ENCODE measurements around the gene HOXC4. TPM values are rescaled to one million over a fixed set of nuclear protein-coding genes. Genes with fewer than 3 reads are reported as not detected.

HOXC4 gene
- total RNA-seq, 2 donors from 2014 or later, result not detected

DNA sequence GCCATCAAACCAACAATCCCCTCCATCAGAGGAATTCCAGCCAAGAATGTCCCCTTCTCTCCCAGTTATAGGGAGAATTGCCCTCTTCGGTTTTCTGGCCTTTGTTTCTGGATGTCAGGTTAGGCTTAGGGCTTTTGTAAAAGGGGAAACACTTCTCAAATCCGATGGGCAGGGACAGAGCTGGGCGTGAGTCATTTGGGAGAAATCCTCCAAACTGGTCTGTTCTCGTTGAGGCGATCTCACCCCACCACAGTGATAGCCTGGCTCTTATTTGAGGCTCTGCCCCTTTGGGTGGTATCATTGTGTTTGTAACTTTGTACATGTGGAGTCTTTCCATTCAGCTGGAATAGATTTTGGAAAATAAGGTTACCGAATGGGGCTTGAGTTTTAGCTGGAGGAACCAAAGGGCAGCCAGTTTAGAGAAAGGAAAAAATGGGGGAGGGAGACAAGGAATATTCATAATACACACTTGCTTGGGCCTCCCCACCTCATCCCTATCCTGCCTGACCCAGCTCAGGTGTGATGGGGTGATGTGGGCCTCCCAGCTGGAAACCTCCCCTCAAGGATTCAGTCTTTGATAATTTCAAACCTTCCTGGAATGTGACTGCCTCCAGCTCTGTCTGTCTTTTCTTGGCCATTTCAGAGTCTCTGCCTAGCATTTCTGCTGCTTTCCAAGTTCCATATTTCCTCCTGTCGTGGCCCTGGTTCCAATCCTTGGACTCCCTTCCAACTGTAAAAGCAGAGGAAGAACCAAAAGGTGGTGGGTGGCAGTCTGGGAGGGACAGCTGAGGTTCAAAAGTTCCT is 7.5 kb downstream of the HOXC4 start:
- peaks cover 36% of the 10 kb centered on the region for H3K27me3 ChIP-seq
- H3K9ac ChIP-seq (ENCODE audit: low read depth in 2 of 2, low read length in 2 of 2), result no peak overlapping the region

DNA sequence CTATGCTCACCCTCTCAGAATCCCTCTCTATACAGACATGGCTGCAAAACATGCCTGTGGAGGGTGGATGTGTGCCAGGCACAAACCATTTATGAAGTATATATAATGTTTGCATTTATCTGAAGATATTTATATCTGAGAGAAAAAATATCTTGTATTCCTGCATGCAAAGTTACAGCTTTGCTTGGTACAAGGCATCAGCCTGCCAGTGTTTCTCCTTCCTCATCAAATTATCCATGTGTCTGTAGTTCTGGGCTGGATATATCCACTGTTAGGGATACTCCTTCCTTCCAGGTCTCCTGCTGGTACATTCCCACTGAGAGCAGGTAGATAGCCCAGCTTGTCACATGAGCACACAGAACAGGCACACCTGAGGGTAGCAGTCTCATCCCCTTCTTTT is 12.0 kb downstream of the HOXC4 start:
- Histone ChIP-seq H3K27me3 (peaks cover 15% of the 10 kb centered on the region), H3K9me3 (no peaks in the 10 kb centered on the region), H3K9ac (ENCODE audit: low read depth in 2 of 2, low read length in 2 of 2) (no peak overlapping the region), H3K36me3 (no peaks in the 10 kb centered on the region), H3K27ac (no peak overlapping the region), H3K4me3 (no peak overlapping the region), H3K4me1 (no peaks in the 10 kb centered on the region)
- intact Hi-C loops (cut with DNase I), result no loop called here
- DNase-seq, result no peak
- TF ChIP-seq, protein P1, sequence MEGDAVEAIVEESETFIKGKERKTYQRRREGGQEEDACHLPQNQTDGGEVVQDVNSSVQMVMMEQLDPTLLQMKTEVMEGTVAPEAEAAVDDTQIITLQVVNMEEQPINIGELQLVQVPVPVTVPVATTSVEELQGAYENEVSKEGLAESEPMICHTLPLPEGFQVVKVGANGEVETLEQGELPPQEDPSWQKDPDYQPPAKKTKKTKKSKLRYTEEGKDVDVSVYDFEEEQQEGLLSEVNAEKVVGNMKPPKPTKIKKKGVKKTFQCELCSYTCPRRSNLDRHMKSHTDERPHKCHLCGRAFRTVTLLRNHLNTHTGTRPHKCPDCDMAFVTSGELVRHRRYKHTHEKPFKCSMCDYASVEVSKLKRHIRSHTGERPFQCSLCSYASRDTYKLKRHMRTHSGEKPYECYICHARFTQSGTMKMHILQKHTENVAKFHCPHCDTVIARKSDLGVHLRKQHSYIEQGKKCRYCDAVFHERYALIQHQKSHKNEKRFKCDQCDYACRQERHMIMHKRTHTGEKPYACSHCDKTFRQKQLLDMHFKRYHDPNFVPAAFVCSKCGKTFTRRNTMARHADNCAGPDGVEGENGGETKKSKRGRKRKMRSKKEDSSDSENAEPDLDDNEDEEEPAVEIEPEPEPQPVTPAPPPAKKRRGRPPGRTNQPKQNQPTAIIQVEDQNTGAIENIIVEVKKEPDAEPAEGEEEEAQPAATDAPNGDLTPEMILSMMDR (IDR thresholded peaks at IDR 0.05), result no peak

More for the DNA sequence above, 7.5 kb downstream of the HOXC4 start:
- TF ChIP-seq, protein P1 (IDR thresholded peaks at IDR 0.05), result no peak
- Histone ChIP-seq H3K4me1 (no peaks in the 10 kb centered on the region), H3K4me3 (no peak overlapping the region), H3K27ac (no peak overlapping the region), H3K36me3 (no peaks in the 10 kb centered on the region), H3K9me3 (no peaks in the 10 kb centered on the region)
- intact Hi-C loops (cut with DNase I), result no loop called here
- DNase-seq, result no peak

DNA sequence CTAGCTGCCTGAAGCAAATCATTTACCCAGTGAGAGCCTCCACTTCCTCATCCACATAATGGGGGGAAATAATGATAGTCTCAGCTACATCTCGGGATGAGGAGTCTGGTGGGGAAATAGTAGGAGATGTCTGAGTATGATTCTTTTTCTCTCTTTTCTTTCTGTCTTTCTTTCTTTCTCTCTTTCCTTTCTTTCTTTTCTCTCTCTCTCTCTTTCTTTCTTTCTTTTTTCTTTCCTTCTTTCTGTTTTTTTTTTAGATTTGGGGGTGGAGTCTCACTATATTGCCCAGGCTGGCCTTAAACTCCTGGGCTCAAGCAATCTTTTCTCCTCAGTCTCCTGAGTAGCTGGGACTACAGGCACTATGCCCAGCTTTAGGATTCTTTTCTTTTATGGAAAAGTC is 12.8 kb downstream of the HOXC4 start:
- TF ChIP-seq, protein P1 (IDR thresholded peaks at IDR 0.05), result no peak
- no peaks in the 10 kb centered on the region for H3K4me1 ChIP-seq
- intact Hi-C loops (cut with DNase I), result no loop called here
- no peaks in the 10 kb centered on the region for H3K9me3 ChIP-seq
- H3K4me3 ChIP-seq, result no peak overlapping the region
- no peaks in the 10 kb centered on the region for H3K36me3 ChIP-seq
- no peak overlapping the region for H3K9ac ChIP-seq (ENCODE audit: low read depth in 2 of 2, low read length in 2 of 2)
- no peak for DNase-seq
- peaks cover 8% of the 10 kb centered on the region for H3K27me3 ChIP-seq
- no peak overlapping the region for H3K27ac ChIP-seq

DNA sequence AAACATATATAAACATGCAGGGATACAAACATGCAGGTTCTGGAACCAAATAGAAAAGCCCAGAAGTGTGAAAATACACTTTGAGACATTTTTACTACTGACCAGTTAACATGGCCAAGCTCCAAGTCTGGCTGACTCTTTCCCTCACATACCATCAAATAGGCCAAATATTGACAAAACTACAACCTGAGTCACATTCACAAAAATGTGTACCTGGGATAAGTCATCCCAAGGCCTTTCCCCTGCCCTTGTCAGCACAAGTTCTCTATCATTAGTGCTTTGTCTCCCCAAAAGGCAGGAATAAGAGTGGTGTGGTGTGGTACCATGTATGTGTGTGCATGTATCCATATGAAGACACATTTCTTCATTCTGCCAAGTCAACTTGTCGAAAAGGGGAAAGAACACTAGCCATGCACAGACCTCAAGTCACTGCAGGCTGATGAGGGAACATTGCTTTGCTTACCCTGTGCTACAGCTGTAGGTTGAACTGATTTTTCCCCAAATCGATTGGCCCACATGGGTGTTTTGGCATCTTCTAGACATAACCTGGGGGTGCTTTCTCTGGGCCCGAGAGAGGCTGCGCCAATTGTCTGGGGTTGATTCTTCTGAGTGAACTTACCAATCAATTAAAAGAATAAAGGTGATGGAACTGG is 14.9 kb downstream of the HOXC4 start:
- Histone ChIP-seq H3K9me3 (no peaks in the 10 kb centered on the region), H3K27me3 (no peaks in the 10 kb centered on the region), H3K27ac (no peak overlapping the region), H3K4me3 (no peak overlapping the region), H3K36me3 (no peaks in the 10 kb centered on the region), H3K4me1 (no peaks in the 10 kb centered on the region), H3K9ac (ENCODE audit: low read depth in 2 of 2, low read length in 2 of 2) (no peak overlapping the region)
- TF ChIP-seq, protein P1 (IDR thresholded peaks at IDR 0.05), result no peak
- intact Hi-C loops (cut with DNase I), result no loop called here
- DNase-seq, result no peak

DNA sequence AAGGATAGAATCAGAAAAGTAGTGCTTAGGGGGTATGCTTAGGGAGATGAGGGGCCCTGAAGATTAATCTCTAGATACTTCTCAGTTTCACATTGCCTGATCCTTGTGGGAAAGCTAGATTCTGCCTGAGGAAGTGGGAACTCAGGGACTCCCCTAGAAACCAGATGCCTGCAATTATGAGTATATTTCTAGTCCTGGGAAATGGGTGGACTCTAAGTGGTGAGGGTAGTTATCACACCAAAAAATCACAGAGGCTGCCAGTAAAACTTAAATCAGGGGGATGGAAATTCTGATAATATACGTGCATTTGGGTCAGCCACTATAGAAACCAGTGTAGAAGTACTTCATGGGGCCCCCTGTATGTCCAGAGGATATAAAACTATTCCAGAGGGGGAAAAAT is 18.3 kb downstream of the HOXC4 start:
- H3K4me1 ChIP-seq, result no peaks in the 10 kb centered on the region
- no peaks in the 10 kb centered on the region for H3K27me3 ChIP-seq
- intact Hi-C loops (cut with DNase I), result no loop called here
- H3K9ac ChIP-seq (ENCODE audit: low read depth in 2 of 2, low read length in 2 of 2), result no peak overlapping the region
- no peaks in the 10 kb centered on the region for H3K9me3 ChIP-seq
- no peak overlapping the region for H3K4me3 ChIP-seq
- TF ChIP-seq, protein P1 (IDR thresholded peaks at IDR 0.05), result no peak
- no peak for DNase-seq
- no peaks in the 10 kb centered on the region for H3K36me3 ChIP-seq
- no peak overlapping the region for H3K27ac ChIP-seq

All from colonic mucosa (tissue), 4 donors.